OCI-LY7 (cell line): Measurements from ENCODE around the gene GLTP. TPM values are rescaled to one million over a fixed set of nuclear protein-coding genes. Genes with fewer than 3 reads are reported as not detected.

ENCODE experiments used
- BruUV-seq: library from RNA; stranded (reverse); fragments of 400-500 nt; replicated peaks from 2 replicates; lab custom pipeline; 2021; lab: Mats Ljungman, UMichigan
- CTCF ChIA-PET: fragments of 300-600 bp; sonication (Branson Sonifier 250); formaldehyde crosslinking; loops from one replicate; lab custom pipeline; 2022; ENCODE audit warnings: antibody characterized with exemption; ENCODE audit not compliant: unreplicated experiment; lab: Charles Lee
- POLR2A ChIA-PET: fragments of 300-600 bp; sonication (Branson Sonifier 250); formaldehyde crosslinking; loops from one replicate; lab custom pipeline; 2022; ENCODE audit warnings: antibody characterized with exemption; lab: Charles Lee
- DNase-seq: peaks from one replicate; pipeline ENCODE4 v3.0.0-alpha.2; 2015; ENCODE audit warnings: low spot score
- H2AFZ ChIP-seq: fragments of 200-600 bp; sonication (generic), shearing (Covaris generic); 2 replicates; pipeline ENCODE4 v1.6.1; 2014; ENCODE audit warnings: mild to moderate bottlenecking, antibody characterized with exemption, low read length, moderate library complexity
- H3K27ac ChIP-seq: fragments of 200-600 bp; sonication (generic); 2 replicates; pipeline ENCODE4 v1.5.1; 2014; ENCODE audit warnings: mixed run types, low read depth, mild to moderate bottlenecking, moderate library complexity, low read length, inconsistent platforms; ENCODE audit not compliant: poor library complexity, severe bottlenecking
- H3K36me3 ChIP-seq: fragments of 200-600 bp; sonication (generic); 2 replicates; pipeline ENCODE4 v1.6.1; 2014; ENCODE audit warnings: mild to moderate bottlenecking, antibody characterized with exemption, low read length, moderate library complexity, mixed read lengths; ENCODE audit not compliant: insufficient read depth
- H3K4me1 ChIP-seq: fragments of 200-600 bp; sonication (generic); 2 replicates; pipeline ENCODE4 v1.5.1; 2014; ENCODE audit warnings: mild to moderate bottlenecking, low read length; ENCODE audit not compliant: insufficient read depth, poor library complexity, severe bottlenecking
- H3K4me2 ChIP-seq: fragments of 200-600 bp; sonication (generic); 2 replicates; pipeline ENCODE4 v1.6.1; 2014; ENCODE audit warnings: mild to moderate bottlenecking, low read length
- H3K4me3 ChIP-seq: fragments of 200-600 bp; sonication (generic); 2 replicates; pipeline ENCODE4 v1.5.1; 2014; ENCODE audit warnings: mild to moderate bottlenecking, low read depth, low read length; ENCODE audit not compliant: poor library complexity, severe bottlenecking
- H3K79me2 ChIP-seq: fragments of 200-600 bp; sonication (generic); 2 replicates; pipeline ENCODE4 v1.6.1; 2016; ENCODE audit warnings: low read depth, mild to moderate bottlenecking, low read length, moderate library complexity, mixed read lengths; ENCODE audit not compliant: insufficient read depth
- H3K9me2 ChIP-seq: fragments of 200-600 bp; sonication (generic); 2 replicates; pipeline ENCODE4 v1.6.1; 2016; ENCODE audit warnings: mild to moderate bottlenecking, low read length, mixed read lengths; ENCODE audit not compliant: insufficient read depth
- H3K9me3 ChIP-seq: fragments of 200-600 bp; sonication (generic); 2 replicates; pipeline ENCODE4 v1.6.1; 2014; ENCODE audit warnings: mild to moderate bottlenecking, mixed run types, low read length, mixed read lengths
- H4K20me1 ChIP-seq: fragments of 200-600 bp; sonication (generic); 2 replicates; pipeline ENCODE4 v1.6.1; 2014; ENCODE audit warnings: mild to moderate bottlenecking, antibody characterized with exemption, low read length, moderate library complexity, mixed read lengths; ENCODE audit not compliant: insufficient read depth
- CTCF ChIP-seq: fragments of 200-600 bp; sonication (generic); conservative IDR thresholded peaks from 2 replicates; pipeline ENCODE4 v1.5.1; 2014; ENCODE audit warnings: mild to moderate bottlenecking, antibody characterized with exemption, low read length, moderate library complexity, mixed read lengths
- EZH2phosphoT487 ChIP-seq: fragments of 200-600 bp; sonication (generic); IDR thresholded peaks from 2 replicates; pipeline ENCODE4 v1.6.1; 2018; ENCODE audit warnings: low read depth, borderline replicate concordance, mild to moderate bottlenecking, mixed run types, antibody characterized with exemption, low read length, moderate library complexity, mixed read lengths
- intact Hi-C: fragments of 100-400 bp; cut with micrococcal nuclease; formaldehyde crosslinking; loops from one replicate; pipeline ENCODE4 v1.10.0; 2022; ENCODE audit not compliant: unreplicated experiment
- total RNA-seq, 2 experiments: library from RNA; depleted of rRNA in 1 of 2; stranded (reverse); fragments of >200 nt in 1 of 2; shearing (Covaris generic) in 1 of 2; gene quantifications; 2 replicates each; pipeline ENCODE4 v1.2.3, GENCODE V29; 2014 to 2022

Gene GLTP
- total RNA-seq, 2 experiments from 2014 or later: 24.0 to 27.3 TPM

DNA sequence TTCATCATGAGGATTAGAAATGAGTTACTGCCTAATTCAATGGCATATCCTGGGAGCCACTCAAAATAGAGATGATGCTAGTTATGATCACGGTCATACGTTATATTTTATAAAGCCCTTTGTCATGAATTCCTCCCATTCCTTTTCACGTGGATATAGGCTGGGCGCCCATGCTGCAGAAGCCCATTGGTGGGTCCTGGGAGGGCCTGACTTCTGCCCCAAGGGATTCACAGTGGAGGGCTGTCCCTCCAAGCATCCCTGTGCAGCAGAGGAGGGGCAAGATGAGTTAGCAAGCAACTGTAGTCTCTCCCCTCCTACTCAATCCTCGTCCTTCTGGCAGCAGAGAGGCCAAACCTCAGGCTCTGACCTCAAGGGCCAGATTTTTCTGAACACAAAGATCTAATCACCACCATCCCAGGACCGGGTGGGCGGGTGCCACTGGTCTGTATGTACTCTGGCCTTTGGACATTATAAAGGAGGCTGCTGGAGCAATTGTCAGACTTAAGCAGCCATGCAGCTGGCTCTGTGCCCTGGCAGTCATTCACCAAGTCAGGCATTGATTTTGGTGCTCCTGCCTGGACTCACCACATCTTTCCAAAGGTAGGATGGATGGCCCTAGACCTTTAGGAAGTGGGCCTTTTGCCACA, 8.6 kb downstream of the GLTP start:
- Histone ChIP-seq H2AFZ (no peak overlapping the region), H3K79me2 (no peaks in the 10 kb centered on the region), H3K9me2 (no peaks in the 10 kb centered on the region), H3K4me1 (peaks cover 15% of the 10 kb centered on the region), H3K27ac (no peak overlapping the region), H3K36me3 (0 out of 2 replicates have a peak, but pooled peaks cover 7% of the 10 kb centered on the region), H4K20me1 (no peaks in the 10 kb centered on the region), H3K4me2 (no peak overlapping the region), H3K4me3 (no peak overlapping the region), H3K9me3 (no peaks in the 10 kb centered on the region)
- POLR2A ChIA-PET: no interaction called here
- no TSS peak for BruUV-seq
- TF ChIP-seq CTCF (no peak), EZH2phosphoT487 (no peak)
- intact Hi-C loops: no loop called here
- no peak for DNase-seq
- CTCF ChIA-PET: no interaction called here

DNA sequence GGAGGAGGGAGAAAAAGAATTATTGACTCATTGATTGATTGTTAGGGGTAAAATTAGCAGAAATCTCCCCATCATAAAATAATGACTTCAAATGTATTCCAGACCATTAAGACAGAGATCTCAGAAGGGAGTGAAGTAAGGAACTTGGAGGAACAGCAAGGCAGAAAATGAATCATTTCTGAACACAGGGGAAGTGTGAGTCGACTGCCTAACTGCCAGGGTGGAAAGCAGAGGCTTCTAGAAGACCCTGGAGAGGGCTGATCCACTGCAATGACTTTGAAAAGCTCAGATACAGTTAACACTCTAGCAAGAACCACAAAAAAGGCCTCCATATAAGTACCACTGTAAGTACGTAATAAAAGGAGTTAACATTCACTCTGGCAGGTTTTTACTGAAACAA, 9.7 kb downstream of the GLTP start:
- 0 out of 2 replicates have a peak, but pooled peaks cover 7% of the 10 kb centered on the region for H3K36me3 ChIP-seq
- no peak overlapping the region for H3K4me3 ChIP-seq
- no peaks in the 10 kb centered on the region for H4K20me1 ChIP-seq
- ChIA-PET CTCF (no interaction called here), POLR2A (no interaction called here)
- intact Hi-C loops: no loop called here
- no peaks in the 10 kb centered on the region for H3K9me3 ChIP-seq
- H3K4me2 ChIP-seq: no peak overlapping the region
- no peak overlapping the region for H2AFZ ChIP-seq
- no peaks in the 10 kb centered on the region for H3K9me2 ChIP-seq
- no peak overlapping the region for H3K27ac ChIP-seq
- DNase-seq: no peak
- peaks cover 8% of the 10 kb centered on the region for H3K4me1 ChIP-seq
- BruUV-seq: no TSS peak
- no peaks in the 10 kb centered on the region for H3K79me2 ChIP-seq
- TF ChIP-seq CTCF (no peak), EZH2phosphoT487 (no peak)
